Astrocyte (in vitro differentiated cells and primary cell): Measurements from ENCODE around the gene BST1. TPM values are rescaled to one million over a fixed set of nuclear protein-coding genes. Genes with fewer than 3 reads are reported as not detected.
A peak's percentile ranks its signal among the peaks of the same experiment; 100 is the strongest.

ENCODE experiments used
- DNase-seq: peaks from one replicate; pipeline ENCODE4 v3.0.0-alpha.2; 2010; ENCODE audit warnings: low read depth
- FAIRE-seq: peaks from 2 replicates; lab custom pipeline; 2011; peaks lifted over from hg19 to GRCh38; lab: Jason Lieb, UNC
- H2AFZ ChIP-seq: 2 replicates; pipeline ENCODE4 v1.6.0; 2012; ENCODE audit warnings: low read depth, low read length, inconsistent platforms
- H3K27ac ChIP-seq: 2 replicates; pipeline ENCODE4 v1.5.1; 2011; ENCODE audit warnings: low read depth, low read length, inconsistent platforms
- H3K27me3 ChIP-seq: 2 replicates; pipeline ENCODE4 v1.6.0; 2011; ENCODE audit warnings: low read length, inconsistent platforms; ENCODE audit not compliant: insufficient read depth
- H3K36me3 ChIP-seq: 2 replicates; pipeline ENCODE4 v1.5.1; 2011; ENCODE audit warnings: low read length, inconsistent platforms; ENCODE audit not compliant: insufficient read depth
- H3K4me1 ChIP-seq: 2 replicates; pipeline ENCODE4 v1.5.1; 2011; ENCODE audit warnings: low read length, inconsistent platforms; ENCODE audit not compliant: insufficient read depth
- H3K4me2 ChIP-seq: 2 replicates; pipeline ENCODE4 v1.6.0; 2012; ENCODE audit warnings: low read length, inconsistent platforms
- H3K4me3 ChIP-seq: 2 replicates; pipeline ENCODE4 v1.5.1; 2011; ENCODE audit warnings: low read depth, mild to moderate bottlenecking, low read length, inconsistent platforms; ENCODE audit not compliant: insufficient read depth
- H3K79me2 ChIP-seq: 2 replicates; pipeline ENCODE4 v1.6.0; 2012; ENCODE audit warnings: mild to moderate bottlenecking, low read length, inconsistent platforms; ENCODE audit not compliant: insufficient read depth
- H3K9ac ChIP-seq: 2 replicates; pipeline ENCODE4 v1.6.0; 2012; ENCODE audit warnings: mild to moderate bottlenecking, low read length, inconsistent platforms
- H3K9me3 ChIP-seq: 2 replicates; pipeline ENCODE4 v1.5.1; 2012; ENCODE audit warnings: low read depth, mild to moderate bottlenecking, low read length, inconsistent platforms; ENCODE audit not compliant: insufficient read depth
- H4K20me1 ChIP-seq: 2 replicates; pipeline ENCODE4 v1.6.0; 2012; ENCODE audit warnings: low read length, inconsistent platforms; ENCODE audit not compliant: insufficient read depth
- H3K27ac Mint-ChIP-seq: one replicate; pipeline ENCODE4 v1.8.0; 2021; ENCODE audit warnings: mild to moderate bottlenecking, mixed read lengths; ENCODE audit not compliant: unreplicated experiment
- H3K27me3 Mint-ChIP-seq: one replicate; pipeline ENCODE4 v1.8.0; 2021; ENCODE audit warnings: low read depth, mixed read lengths; ENCODE audit not compliant: unreplicated experiment
- H3K36me3 Mint-ChIP-seq: one replicate; pipeline ENCODE4 v1.8.0; 2021; ENCODE audit warnings: low read depth, mixed read lengths; ENCODE audit not compliant: unreplicated experiment
- H3K4me1 Mint-ChIP-seq: one replicate; pipeline ENCODE4 v1.8.0; 2021; ENCODE audit warnings: low read depth, mixed read lengths; ENCODE audit not compliant: unreplicated experiment
- H3K4me3 Mint-ChIP-seq: one replicate; pipeline ENCODE4 v1.8.0; 2021; ENCODE audit warnings: mild to moderate bottlenecking, moderate library complexity, mixed read lengths; ENCODE audit not compliant: unreplicated experiment
- H3K9me3 Mint-ChIP-seq: one replicate; pipeline ENCODE4 v1.8.0; 2021; ENCODE audit warnings: mild to moderate bottlenecking, mixed read lengths; ENCODE audit not compliant: unreplicated experiment
- EZH2 ChIP-seq: IDR thresholded peaks from 2 replicates; pipeline ENCODE4 v1.6.1; 2012; ENCODE audit warnings: mild to moderate bottlenecking, low read length, inconsistent platforms; ENCODE audit not compliant: insufficient read depth
- total RNA-seq: library from RNA; stranded (reverse); gene quantifications from 2 replicates; pipeline ENCODE4 v1.2.1, GENCODE V29; 2021
- TF ChIP-seq, protein P1 (sequence below): IDR thresholded peaks from 2 replicates; pipeline ENCODE4 v1.5.1; 2011; ENCODE audit warnings: low read depth, mild to moderate bottlenecking, inconsistent platforms, low read length, moderate library complexity; ENCODE audit not compliant: insufficient read depth

BST1 gene
- total RNA-seq, 1 donor from 2014 or later: 24.5 TPM

GRCh38 chr4:15742637-15743036, 39.8 kb downstream of the BST1 start:
- peaks cover 6% of the 10 kb centered on the region for H3K4me1 Mint-ChIP-seq
- TF ChIP-seq EZH2: no peak
- TF ChIP-seq, protein P1, sequence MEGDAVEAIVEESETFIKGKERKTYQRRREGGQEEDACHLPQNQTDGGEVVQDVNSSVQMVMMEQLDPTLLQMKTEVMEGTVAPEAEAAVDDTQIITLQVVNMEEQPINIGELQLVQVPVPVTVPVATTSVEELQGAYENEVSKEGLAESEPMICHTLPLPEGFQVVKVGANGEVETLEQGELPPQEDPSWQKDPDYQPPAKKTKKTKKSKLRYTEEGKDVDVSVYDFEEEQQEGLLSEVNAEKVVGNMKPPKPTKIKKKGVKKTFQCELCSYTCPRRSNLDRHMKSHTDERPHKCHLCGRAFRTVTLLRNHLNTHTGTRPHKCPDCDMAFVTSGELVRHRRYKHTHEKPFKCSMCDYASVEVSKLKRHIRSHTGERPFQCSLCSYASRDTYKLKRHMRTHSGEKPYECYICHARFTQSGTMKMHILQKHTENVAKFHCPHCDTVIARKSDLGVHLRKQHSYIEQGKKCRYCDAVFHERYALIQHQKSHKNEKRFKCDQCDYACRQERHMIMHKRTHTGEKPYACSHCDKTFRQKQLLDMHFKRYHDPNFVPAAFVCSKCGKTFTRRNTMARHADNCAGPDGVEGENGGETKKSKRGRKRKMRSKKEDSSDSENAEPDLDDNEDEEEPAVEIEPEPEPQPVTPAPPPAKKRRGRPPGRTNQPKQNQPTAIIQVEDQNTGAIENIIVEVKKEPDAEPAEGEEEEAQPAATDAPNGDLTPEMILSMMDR: no peak
- H3K36me3 Mint-ChIP-seq: peaks cover 3% of the 10 kb centered on the region
- Histone ChIP-seq H3K79me2 (no peaks in the 10 kb centered on the region), H3K4me3 (no peak overlapping the region), H3K9me3 (peaks cover 14% of the 10 kb centered on the region), H3K4me1 (peaks cover 9% of the 10 kb centered on the region), H2AFZ (no peak overlapping the region), H3K9ac (no peak overlapping the region), H3K36me3 (no peaks in the 10 kb centered on the region), H4K20me1 (no peaks in the 10 kb centered on the region), H3K27ac (no peak overlapping the region), H3K27me3 (no peaks in the 10 kb centered on the region), H3K4me2 (no peak overlapping the region)
- H3K4me3 Mint-ChIP-seq: no peak overlapping the region
- FAIRE-seq (no peak), DNase-seq (no peak)
- no peak overlapping the region for H3K27ac Mint-ChIP-seq
- peaks cover 37% of the 10 kb centered on the region for H3K9me3 Mint-ChIP-seq
- no peaks in the 10 kb centered on the region for H3K27me3 Mint-ChIP-seq

GRCh38 chr4:15744016-15744545, 41.2 kb downstream of the BST1 start:
- no peak overlapping the region for H3K27ac Mint-ChIP-seq
- H3K27ac ChIP-seq: no peak overlapping the region
- TF ChIP-seq EZH2: no peak
- TF ChIP-seq, protein P1: no peak
- FAIRE-seq (no peak), DNase-seq (peak; percentile 73)
- H4K20me1 ChIP-seq: no peaks in the 10 kb centered on the region
- peaks cover 14% of the 10 kb centered on the region for H3K9me3 ChIP-seq
- H3K4me2 ChIP-seq: no peak overlapping the region
- H3K9me3 Mint-ChIP-seq: peaks cover 37% of the 10 kb centered on the region
- no peak overlapping the region for H3K4me3 ChIP-seq
- H3K27me3 Mint-ChIP-seq: peaks cover 9% of the 10 kb centered on the region
- peaks cover 1% of the 10 kb centered on the region for H3K4me1 ChIP-seq
- no peaks in the 10 kb centered on the region for H3K27me3 ChIP-seq
- H3K36me3 Mint-ChIP-seq: peaks cover 3% of the 10 kb centered on the region
- H3K9ac ChIP-seq: no peak overlapping the region
- no peaks in the 10 kb centered on the region for H3K36me3 ChIP-seq
- no peak overlapping the region for H3K4me3 Mint-ChIP-seq
- peaks cover 3% of the 10 kb centered on the region for H3K4me1 Mint-ChIP-seq
- no peak overlapping the region for H2AFZ ChIP-seq
- no peaks in the 10 kb centered on the region for H3K79me2 ChIP-seq

- H3K4me2 ChIP-seq: no peak overlapping the region
- no peaks in the 10 kb centered on the region for H3K79me2 ChIP-seq
- H3K4me3 ChIP-seq: no peak overlapping the region
- H3K4me1 ChIP-seq: no peaks in the 10 kb centered on the region
- TF ChIP-seq, protein P1: no peak
- TF ChIP-seq EZH2: no peak
- DNase-seq (no peak), FAIRE-seq (no peak)
- no peaks in the 10 kb centered on the region for H3K36me3 ChIP-seq
- H3K9ac ChIP-seq: no peak overlapping the region
- Mint-ChIP-seq H3K36me3 (peaks cover 3% of the 10 kb centered on the region), H3K9me3 (peaks cover 34% of the 10 kb centered on the region), H3K4me1 (no peaks in the 10 kb centered on the region), H3K4me3 (no peak overlapping the region), H3K27ac (no peak overlapping the region), H3K27me3 (peaks cover 9% of the 10 kb centered on the region)
- no peak overlapping the region for H2AFZ ChIP-seq
- no peak overlapping the region for H3K27ac ChIP-seq
- H3K27me3 ChIP-seq: no peaks in the 10 kb centered on the region
- H3K9me3 ChIP-seq: peaks cover 14% of the 10 kb centered on the region
- H4K20me1 ChIP-seq: no peaks in the 10 kb centered on the region
Observed at GRCh38 chr4:15746110-15746509, 43.2 kb downstream of the BST1 start.
